ENCODE data around the gene ZNF595. TPM values are rescaled to one million over a fixed set of nuclear protein-coding genes. Genes with fewer than 3 reads are reported as not detected.

ZNF595 gene
- total RNA-seq, result 8.7 and 12.8 TPM in 2 replicates

GRCh38 chr4:52804-53479 lies at the start of gene ZNF595:
ZNF595 (plus strand) TSS chr4:53321; CDS start chr4:53489, 168 bp downstream.

GRCh38 chr4:124275-125081 lies 71.4 kb downstream of the ZNF595 start, which contains the start of gene ZNF718:
ZNF718 (plus strand) TSS chr4:124501; CDS start chr4:124671, 170 bp downstream.

Other genes starting within 250 kb of the ZNF595 start
- gene ZNF718, start 71.2 kb downstream of the ZNF595 start, total RNA-seq, result 2.5 and 3.1 TPM in 2 replicates

Measured in cardiac ventricle fibroblast (primary cell).